ENCODE measurements around the gene CA5B.
"Not testable (repeated sequence)": the region's sequence is repeated elsewhere in the genome, so short reads cannot be mapped to it uniquely, and the experiment has no call there.

The CA5B gene

GRCh38 chrX:15748841-15749240, 10.8 kb downstream of the CA5B start:
- no peak for DNase-seq (ENCODE audit: low read depth)

GRCh38 chrX:15749642-15750610, 11.9 kb downstream of the CA5B start:
- no peak for DNase-seq (ENCODE audit: low read depth)

DNA sequence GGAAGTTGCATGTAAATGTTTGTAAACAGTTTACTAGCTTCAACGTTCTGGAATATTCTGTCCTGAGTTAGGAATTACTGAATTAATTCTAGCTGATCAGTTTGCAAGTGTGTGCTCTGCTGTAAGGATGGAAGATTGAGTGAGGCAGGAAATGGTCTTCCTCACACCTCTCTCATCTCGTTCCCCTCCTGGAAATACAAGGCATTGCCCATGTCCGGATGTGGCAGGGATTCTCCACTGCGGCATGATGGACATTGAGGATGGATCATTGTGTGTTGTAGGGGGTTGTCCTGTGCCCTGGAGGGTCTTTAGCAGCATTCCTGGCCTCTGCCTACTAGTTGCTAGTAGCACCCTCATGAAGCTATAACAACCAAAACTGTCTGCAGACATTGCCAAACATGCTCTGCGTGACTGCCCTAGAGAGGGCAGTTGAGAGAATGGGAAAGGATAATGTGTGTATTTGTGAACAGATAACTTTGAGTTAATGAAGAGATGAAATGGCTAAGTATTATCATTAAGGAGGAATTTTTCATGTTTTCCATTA, 12.6 kb downstream of the CA5B start:
- no peak for DNase-seq (ENCODE audit: low read depth)

DNA sequence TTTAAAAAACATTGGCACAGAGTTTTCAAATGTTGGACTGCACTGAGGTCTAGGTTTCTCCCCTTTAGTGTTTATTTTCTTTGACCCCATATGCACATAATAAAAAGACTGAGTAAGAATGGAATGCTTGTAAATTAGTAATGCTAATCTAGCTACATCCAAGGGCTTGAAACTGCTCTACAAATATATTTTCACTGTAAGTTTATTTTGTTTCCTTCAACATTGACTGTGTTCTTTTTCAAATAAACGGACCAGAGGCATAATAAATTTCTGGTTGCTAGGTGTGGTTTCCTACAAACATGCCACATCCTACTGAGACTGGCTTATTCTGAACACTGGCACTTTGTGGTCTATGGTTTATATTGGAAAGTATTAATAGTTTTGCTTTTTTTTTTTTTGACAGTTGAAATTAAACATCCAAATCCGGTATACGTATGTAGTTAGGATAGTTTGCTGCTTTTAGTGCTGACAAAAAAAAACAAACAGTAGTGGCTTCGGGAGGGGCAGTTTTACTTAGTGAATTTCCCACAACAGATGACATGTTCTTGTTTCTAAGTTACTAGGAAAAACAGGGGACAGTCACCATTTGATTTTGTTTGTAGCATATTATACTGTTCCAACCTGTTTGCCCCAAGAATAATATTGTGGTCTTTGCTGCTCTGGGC, 13.2 kb downstream of the CA5B start:
- DNase-seq (ENCODE audit: low read depth), result no peak

DNA sequence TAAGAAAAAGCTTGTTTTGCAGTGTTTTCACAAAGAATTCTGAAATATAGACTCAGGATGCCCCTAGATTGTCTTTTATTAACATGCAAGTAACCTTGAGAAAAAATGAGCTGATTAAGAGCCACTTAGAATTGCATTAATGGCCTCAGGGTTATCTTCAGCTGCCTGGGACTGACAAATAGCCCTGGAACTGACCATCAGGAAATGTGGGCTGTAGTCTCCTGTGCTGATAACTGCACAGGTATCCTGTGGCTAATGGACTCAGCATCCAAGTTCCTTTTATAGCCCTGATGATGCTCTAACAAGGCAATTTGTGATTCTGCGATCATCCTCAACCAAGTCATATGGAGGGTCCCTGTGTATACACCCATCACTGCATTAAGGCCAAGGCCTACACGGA, 17.0 kb downstream of the CA5B start:
- no peak for DNase-seq (ENCODE audit: low read depth)

DNA sequence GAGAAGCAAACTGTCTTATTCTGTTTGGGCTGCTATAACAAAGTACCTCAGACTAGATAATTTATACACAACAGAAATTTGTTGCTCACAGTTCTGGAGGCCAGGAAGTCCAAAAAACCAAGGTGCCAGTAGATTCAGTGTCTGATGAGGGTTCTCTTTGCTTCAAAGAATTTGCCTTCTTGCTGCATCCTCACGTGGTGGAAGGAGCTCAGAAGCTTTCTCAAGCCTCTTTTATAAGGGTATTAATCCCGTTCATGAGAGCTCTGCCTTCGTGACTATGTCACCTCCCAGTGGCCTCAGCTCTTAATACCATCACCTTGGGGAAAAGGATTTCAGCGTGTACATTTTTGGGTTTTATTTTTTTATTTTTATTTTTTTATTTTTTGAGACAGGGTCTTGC, 20.1 kb downstream of the CA5B start:
- DNase-seq (ENCODE audit: low read depth), result no peak

DNA sequence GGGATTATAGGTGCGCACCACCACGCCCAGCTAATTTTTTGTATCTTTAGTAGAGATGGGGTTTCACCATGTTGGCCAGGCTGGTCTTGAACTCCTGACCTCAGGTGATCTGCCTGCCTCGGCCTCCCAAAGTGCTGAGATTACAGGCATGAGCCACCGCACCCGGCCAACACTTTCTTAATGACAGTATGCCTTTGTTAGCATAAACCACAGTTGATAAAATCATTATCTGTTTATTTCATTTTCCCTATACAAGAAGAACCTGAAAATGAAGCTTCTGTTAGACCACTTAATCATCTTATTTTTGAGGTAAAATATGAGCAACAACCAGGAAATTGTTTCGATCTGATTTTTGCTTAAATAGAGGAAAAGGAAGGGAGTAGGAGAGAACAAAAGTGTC, 21.8 kb downstream of the CA5B start:
- not testable (repeated sequence) for DNase-seq (ENCODE audit: low read depth)

DNA sequence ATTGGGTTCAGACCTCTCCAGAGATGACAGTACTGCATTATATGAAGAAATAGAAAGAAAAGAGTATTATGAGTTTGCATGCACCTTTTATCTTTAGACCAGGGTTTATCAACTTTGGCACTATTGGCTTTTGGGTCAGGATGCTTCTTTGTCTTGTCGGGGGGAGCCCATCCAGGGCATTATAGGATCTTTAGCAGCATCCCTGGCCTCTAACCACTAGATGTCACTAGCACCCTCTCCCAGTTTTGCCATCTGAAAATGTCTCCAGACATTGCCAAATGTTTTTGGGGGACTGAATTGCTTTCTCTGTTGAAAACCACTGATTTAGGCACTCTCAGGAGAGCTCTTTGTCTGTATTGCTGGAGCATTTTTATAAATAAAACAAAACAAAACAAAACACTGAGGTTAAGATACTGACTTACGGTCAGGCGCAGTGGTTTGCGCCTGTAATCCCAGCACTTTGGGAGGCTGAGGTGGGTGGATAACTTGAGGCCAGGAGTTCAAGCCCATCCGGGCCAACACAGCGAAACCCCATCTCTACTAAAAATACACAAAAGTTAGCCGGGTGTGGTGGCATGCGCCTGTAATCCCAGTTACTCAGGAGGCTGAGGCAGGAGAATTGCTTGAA, 23.6 kb downstream of the CA5B start:
- peak; percentile 37 for DNase-seq (ENCODE audit: low read depth)

DNA sequence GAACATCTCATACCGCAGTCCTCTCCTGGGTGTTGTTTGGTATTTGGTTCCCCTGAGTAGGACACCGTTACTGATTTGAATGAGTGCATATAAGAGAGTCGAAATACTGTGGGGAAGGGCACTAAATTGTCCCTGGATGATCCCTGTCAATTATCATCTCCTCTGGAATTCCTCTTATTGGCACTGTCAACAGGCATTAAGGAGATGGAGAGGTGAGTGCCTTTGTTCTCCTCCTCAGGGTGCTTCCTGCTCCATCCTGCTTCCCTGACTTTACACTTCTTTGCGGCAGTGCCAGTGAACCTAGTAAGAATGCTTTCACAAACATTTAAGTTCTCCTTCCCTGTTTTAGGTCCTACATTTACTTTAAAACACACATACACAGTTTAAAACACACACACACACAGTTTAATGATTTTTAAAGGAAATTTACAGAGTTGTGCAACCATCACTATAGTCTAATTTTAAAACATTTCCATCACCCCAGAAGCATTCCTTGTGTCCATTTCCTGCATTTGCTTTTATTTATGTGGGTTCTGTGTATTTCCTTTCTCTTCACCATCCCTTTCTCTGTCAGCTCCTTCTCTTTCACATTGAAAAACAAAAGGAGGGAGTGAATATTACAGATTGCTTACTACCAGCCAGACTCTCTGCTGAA, 31.4 kb downstream of the CA5B start:
- no peak for DNase-seq (ENCODE audit: low read depth)

GRCh38 chrX:15781961-15782699, 44.1 kb downstream of the CA5B start:
- DNase-seq (ENCODE audit: low read depth), result no peak

DNA sequence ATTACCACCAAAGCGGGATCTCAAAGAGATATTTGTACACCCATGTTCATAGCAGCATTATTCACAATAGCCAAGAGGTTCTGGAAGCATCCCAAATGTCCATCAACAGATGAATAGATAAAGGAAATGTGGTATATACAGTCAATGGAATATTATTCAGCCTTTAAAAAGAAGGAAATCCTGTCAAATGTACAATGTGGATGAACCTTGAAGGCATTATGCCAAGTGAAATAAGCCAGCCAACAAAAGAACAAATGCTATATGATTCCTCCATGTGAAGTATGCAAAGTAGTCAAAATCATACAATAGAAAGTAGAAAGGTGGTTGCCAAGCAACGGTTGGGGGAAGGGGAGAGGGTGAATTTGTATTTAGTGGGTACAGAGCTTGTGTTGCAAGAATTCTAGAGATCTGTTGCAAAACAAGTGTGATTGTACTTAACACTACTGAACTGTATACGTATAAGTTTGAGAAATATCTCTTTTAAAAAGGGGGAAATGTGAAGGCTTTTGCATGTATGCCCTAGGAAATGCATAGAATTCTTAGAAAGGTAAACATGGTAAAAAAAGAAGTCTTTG, 47.2 kb downstream of the CA5B start:
- no peak for DNase-seq (ENCODE audit: low read depth)

GRCh38 chrX:15786915-15787314, 48.8 kb downstream of the CA5B start:
- no peak for DNase-seq (ENCODE audit: low read depth)

GRCh38 chrX:15789979-15790768, 52.1 kb downstream of the CA5B start, which contains the start of gene ZRSR2:
Gene ZRSR2 (plus strand): TSS chrX:15790484. CDS start chrX:15790496, 12 bp downstream.
- DNase-seq (ENCODE audit: low read depth), result peak; percentile 89

GRCh38 chrX:15790769-15791290, 52.8 kb downstream of the CA5B start:
- DNase-seq (ENCODE audit: low read depth), result no peak

DNA sequence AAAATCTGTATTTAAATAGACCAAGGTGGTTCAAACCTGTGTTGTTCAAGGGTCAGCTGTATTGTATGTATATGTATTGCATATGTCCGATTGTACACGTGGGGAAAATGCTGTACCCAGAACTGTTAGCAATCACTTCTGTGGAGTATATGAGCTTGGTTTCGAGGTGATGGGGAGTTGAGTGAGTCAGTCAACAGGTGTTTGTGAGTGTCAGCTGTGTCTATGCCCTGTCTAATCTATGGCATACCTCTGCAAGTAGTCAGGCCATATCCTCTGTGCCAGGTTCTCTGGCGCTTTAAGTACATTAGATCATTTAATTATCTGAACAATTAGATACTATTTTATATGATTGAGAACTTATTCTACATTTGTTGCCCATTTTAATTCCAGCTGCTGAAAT, 59.6 kb downstream of the CA5B start:
- DNase-seq (ENCODE audit: low read depth), result no peak

- DNase-seq (ENCODE audit: low read depth), result no peak
These were observed 66.5 kb downstream of the CA5B start for GRCh38 chrX:15804563-15804962.

DNA sequence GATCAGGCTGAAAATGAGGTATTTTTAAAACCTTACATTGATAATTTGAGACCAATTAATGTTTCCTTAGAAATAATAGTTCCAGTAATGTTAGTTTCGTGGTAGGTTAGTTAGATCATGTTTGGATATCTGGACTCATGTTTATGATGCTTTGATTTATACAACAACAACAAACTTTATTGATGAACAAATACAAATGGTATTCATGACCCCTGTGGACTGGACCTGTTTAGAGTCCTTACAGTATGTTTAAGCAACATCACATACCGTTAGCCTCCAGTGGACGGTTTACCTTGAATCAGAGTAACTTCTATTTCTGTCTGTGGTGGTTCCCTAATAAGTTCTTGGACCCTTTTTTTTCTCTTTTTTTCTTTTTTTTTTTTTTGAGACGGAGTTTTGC, 70.2 kb downstream of the CA5B start:
- no peak for DNase-seq (ENCODE audit: low read depth)

DNA sequence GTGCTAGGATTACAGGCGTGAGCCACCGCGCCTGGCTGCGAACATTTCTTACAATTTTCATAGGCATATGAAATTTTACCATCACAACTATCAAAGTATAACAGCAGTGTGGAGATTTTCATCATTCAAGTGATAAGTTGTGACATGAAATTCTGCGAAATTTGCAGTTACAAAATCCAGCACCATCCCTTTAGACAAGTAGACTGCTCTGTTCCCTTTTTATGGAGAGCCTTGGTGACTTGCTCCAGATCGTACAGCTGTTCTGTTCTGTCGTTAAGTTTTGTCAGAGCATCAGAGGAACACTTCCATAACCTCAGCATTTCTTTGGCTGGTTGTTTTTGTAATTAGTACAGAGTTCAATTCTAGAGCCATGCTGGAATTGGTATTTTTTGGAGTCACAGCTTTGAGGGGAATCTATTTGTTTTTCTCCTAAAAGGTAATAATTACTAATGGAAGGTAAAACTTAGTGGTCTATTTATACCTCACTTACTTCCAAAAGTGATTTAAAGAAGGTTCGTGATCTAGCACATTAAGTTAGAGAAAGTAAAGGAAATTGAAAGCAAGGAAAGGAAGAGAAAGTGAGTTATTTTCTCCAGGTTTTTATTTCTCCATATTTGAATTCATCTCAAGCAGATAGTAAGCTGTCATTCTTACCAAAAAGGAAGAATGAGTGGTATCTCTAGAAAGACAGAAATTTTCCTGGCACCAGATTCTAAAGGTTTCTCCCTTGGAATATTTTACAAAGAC, 74.3 kb downstream of the CA5B start:
- DNase-seq (ENCODE audit: low read depth), result no peak

DNA sequence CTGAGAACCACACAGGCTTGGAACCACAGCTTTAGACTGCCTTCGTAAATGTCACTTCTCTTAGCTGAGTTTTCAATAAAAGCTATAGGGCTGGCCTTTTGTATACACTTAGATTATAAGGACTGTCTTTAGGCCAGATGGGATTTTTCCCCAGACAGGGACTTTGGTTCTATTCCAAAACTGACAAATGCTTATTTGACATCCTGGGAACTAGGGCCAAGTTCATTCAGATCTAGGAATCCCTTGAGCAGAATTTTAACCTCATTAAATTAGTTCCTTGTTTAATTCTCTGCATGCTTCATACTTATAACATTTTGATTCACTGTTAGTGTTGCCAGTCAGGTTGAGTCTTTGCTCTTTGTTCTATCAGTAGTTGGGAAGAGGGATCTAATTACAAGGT, 75.3 kb downstream of the CA5B start:
- DNase-seq (ENCODE audit: low read depth), result no peak
